Endothelial cell of umbilical vein (primary cell): ENCODE results near the gene FIS1. TPM values are rescaled to one million over a fixed set of nuclear protein-coding genes. Genes with fewer than 3 reads are reported as not detected.

Experiments used
- BruUV-seq: library from RNA; stranded (reverse); fragments of 400-500 nt; replicated peaks from 2 replicates; lab custom pipeline; 2021; lab: Mats Ljungman, UMichigan
- CTCF ChIA-PET: fragments of 300-600, 350-600 bp; sonication (Branson Sonifier 250); formaldehyde crosslinking; loops from one replicate; lab custom pipeline; 2021; ENCODE audit warnings: antibody characterized with exemption, inconsistent platforms; lab: Charles Lee
- POLR2A ChIA-PET: fragments of 300-600, 350-600 bp; sonication (Branson Sonifier 250); formaldehyde crosslinking; loops from one replicate; lab custom pipeline; 2021; ENCODE audit warnings: antibody characterized with exemption, inconsistent platforms; lab: Charles Lee
- DNase-seq: peaks from one replicate; pipeline ENCODE4 v3.0.0-alpha.2; 2011; ENCODE audit warnings: low read depth, low spot score
- FAIRE-seq: peaks from 2 replicates; lab custom pipeline; 2011; peaks lifted over from hg19 to GRCh38; lab: Jason Lieb, UNC
- H2AFZ ChIP-seq: 2 replicates; pipeline ENCODE4 v1.6.0; 2012; ENCODE audit warnings: low read depth, low read length, control low read depth, inconsistent platforms
- H3K27ac ChIP-seq: 2 replicates; pipeline ENCODE4 v1.5.1; 2011; ENCODE audit warnings: low read depth, mild to moderate bottlenecking, control low read depth, low read length, moderate library complexity; ENCODE audit not compliant: insufficient read depth
- H3K27me3 ChIP-seq, 2 experiments: 2 replicates each; pipeline versions ENCODE4 v1.6.0 to v1.6.1; 2011; ENCODE audit warnings: low read length in 2 of 2, mixed read lengths in 1 of 2; ENCODE audit not compliant: control insufficient read depth in 2 of 2, insufficient read depth in 2 of 2
- H3K36me3 ChIP-seq, 2 experiments: 2 replicates in 1 of 2; 3 replicates in 1 of 2; pipeline ENCODE4 v1.5.1; 2011; ENCODE audit warnings: low read length in 2 of 2, mild to moderate bottlenecking in 1 of 2, moderate library complexity in 1 of 2; ENCODE audit not compliant: control insufficient read depth in 2 of 2, insufficient read depth in 2 of 2; ENCODE audit errors: extremely low read depth in 1 of 2
- H3K4me1 ChIP-seq: 3 replicates; pipeline ENCODE4 v1.5.1; 2011; ENCODE audit warnings: mild to moderate bottlenecking, low read length; ENCODE audit not compliant: control insufficient read depth, insufficient read depth; ENCODE audit errors: extremely low read depth
- H3K4me2 ChIP-seq: 2 replicates; pipeline ENCODE4 v1.6.1; 2011; ENCODE audit warnings: low read length, control low read depth, mixed read lengths; ENCODE audit not compliant: insufficient read depth
- H3K4me3 ChIP-seq, 3 experiments: fragments of 200-600 bp in 1 of 3; sonication (generic), shearing (Covaris generic) in 1 of 3; replicated peaks in 1 of 3; 2 replicates each; pipeline ENCODE4 v1.5.1; 2011 to 2016; ENCODE audit warnings: control low read depth in 3 of 3, low read length in 3 of 3, mild to moderate bottlenecking in 2 of 3, inconsistent platforms in 1 of 3, low read depth in 1 of 3, moderate library complexity in 1 of 3; ENCODE audit not compliant: insufficient read depth in 1 of 3
- H3K79me2 ChIP-seq: 2 replicates; pipeline ENCODE4 v1.6.0; 2012; ENCODE audit warnings: low read length, inconsistent platforms; ENCODE audit not compliant: control insufficient read depth, insufficient read depth
- H3K9ac ChIP-seq: replicated peaks from 2 replicates; pipeline ENCODE3; 2011; ENCODE audit warnings: low read length, control low read depth; ENCODE audit not compliant: insufficient read depth; ENCODE audit errors: extremely low read depth
- H3K9me1 ChIP-seq: replicated peaks from 3 replicates; pipeline ENCODE4 v1.6.0; 2011; ENCODE audit warnings: mild to moderate bottlenecking, low read length; ENCODE audit not compliant: control insufficient read depth, insufficient read depth; ENCODE audit errors: extremely low read depth
- H3K9me3 ChIP-seq: replicated peaks from 2 replicates; pipeline ENCODE4 v1.5.1; 2012; ENCODE audit warnings: low read length, inconsistent platforms; ENCODE audit not compliant: control insufficient read depth, insufficient read depth
- H4K20me1 ChIP-seq: replicated peaks from 2 replicates; pipeline ENCODE3; 2011; ENCODE audit warnings: mild to moderate bottlenecking, low read length; ENCODE audit not compliant: control insufficient read depth, insufficient read depth; ENCODE audit errors: extremely low read depth
- POLR2A ChIP-seq: IDR thresholded peaks from 2 replicates; pipeline ENCODE4 v1.6.1; 2012; ENCODE audit warnings: low read depth, mild to moderate bottlenecking, control low read depth, low read length
- dilution Hi-C: fragments of 300-500 bp; cut with MboI; formaldehyde crosslinking; loops from one replicate; pipeline ENCODE4 v1.15.0; 2019; ENCODE audit warnings: low sequenced_read_pairs; ENCODE audit not compliant: extremely low pct_ligation_motif_present
- intact Hi-C: fragments of 100-400 bp; cut with micrococcal nuclease; formaldehyde crosslinking; loops from one replicate; pipeline ENCODE4 v1.10.0; 2022
- polyA plus RNA-seq, 4 experiments: library from polyadenylated mRNA; depleted of rRNA in 3 of 4; stranded (reverse) in 3 of 4; unstranded in 1 of 4; fragments of >200 nt; gene quantifications; 2 replicates each; pipeline versions ENCODE4 v1.2.1 to v1.2.3, GENCODE V29; 2011 to 2012; ENCODE audit warnings: missing spikeins in 1 of 4
- total RNA-seq: library from RNA; stranded (reverse); gene quantifications from 2 replicates; pipeline ENCODE4 v1.2.3, GENCODE V29; 2021
- TF ChIP-seq, protein P1 (sequence below), 2 donors: IDR thresholded peaks; 1 replicate in 1 of 2; 2 replicates in 1 of 2; pipeline ENCODE4 v1.5.1; 2011; ENCODE audit warnings: low read length in 2 of 2, mild to moderate bottlenecking in 2 of 2, moderate library complexity in 2 of 2, control low read depth in 1 of 2, inconsistent platforms in 1 of 2, low read depth in 1 of 2; ENCODE audit not compliant: insufficient read depth in 1 of 2; ENCODE audit errors: extremely low read depth in 1 of 2

Gene FIS1
- total and polyA plus RNA-seq, 2 donors (not counting 3 experiments of a cell fraction or from before 2014, with no cell fraction given), result 132 to 330 TPM

DNA sequence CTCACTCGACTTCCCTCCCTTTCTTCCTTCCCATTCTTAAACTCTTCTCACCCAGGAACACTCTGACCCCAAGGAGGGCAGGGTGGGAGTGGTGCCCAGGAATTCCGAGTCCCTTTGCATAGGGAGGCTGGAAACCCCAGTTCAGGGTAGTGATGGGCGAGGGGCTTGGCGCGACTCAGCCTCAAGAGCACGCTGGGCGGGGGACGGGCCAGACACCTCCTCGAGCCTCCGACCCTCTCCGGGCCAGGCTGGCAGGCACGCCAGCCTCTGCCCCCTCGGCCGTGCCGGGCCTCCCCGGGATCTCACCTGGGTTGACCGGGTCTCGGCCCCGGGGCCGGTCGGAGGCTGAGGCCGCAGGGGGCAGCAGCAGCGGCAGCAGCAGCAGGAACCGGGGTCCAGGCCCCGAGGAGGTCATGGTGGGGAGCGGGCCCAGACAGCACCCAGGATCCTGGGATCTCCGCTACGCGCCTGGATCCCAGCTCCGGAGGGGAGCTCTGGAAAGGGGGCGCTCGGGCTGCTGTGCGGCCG lies 28.0 kb downstream of the FIS1 start:
- dilution Hi-C loops (no loop called here), intact Hi-C loops (loop anchor here (1.0 kb wide), 2 partner anchors 28 to 35 kb away; partner anchors contain the start of gene FIS1)
- H3K27me3 ChIP-seq, result no peaks in the 10 kb centered on the region
- TSS peak; percentile 63 for BruUV-seq
- H2AFZ ChIP-seq, result peak overlapping the region; percentile 33
- H3K27ac ChIP-seq, result peak overlapping the region; percentile 29
- TF ChIP-seq, protein P1, sequence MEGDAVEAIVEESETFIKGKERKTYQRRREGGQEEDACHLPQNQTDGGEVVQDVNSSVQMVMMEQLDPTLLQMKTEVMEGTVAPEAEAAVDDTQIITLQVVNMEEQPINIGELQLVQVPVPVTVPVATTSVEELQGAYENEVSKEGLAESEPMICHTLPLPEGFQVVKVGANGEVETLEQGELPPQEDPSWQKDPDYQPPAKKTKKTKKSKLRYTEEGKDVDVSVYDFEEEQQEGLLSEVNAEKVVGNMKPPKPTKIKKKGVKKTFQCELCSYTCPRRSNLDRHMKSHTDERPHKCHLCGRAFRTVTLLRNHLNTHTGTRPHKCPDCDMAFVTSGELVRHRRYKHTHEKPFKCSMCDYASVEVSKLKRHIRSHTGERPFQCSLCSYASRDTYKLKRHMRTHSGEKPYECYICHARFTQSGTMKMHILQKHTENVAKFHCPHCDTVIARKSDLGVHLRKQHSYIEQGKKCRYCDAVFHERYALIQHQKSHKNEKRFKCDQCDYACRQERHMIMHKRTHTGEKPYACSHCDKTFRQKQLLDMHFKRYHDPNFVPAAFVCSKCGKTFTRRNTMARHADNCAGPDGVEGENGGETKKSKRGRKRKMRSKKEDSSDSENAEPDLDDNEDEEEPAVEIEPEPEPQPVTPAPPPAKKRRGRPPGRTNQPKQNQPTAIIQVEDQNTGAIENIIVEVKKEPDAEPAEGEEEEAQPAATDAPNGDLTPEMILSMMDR (IDR thresholded peaks at IDR 0.05; ENCODE audit: extremely low read depth in 1 of 2, insufficient read depth in 1 of 2, low read depth in 1 of 2, low read length in 2 of 2), result no peak
- TF ChIP-seq POLR2A, result no peak
- H3K36me3 ChIP-seq, result peaks cover 3 to 17% of the 10 kb centered on the region in 2 experiments
- peaks cover 52% of the 10 kb centered on the region for H3K79me2 ChIP-seq
- ChIA-PET POLR2A (interaction anchor here (0.6 to 2.1 kb wide), 3 partner anchors 9 to 27 kb away, joined by 3 to 12 read pairs (median 4); partner anchors contain the start of gene FIS1), CTCF (interaction anchor here (0.7 to 4.5 kb wide), 14 partner anchors 8 to 105 kb away, joined by 3 to 112 read pairs (median 8); partner anchors contain the start of genes CLDN15, FIS1 and IFT22)
- H3K4me3 ChIP-seq, result peak overlapping the region; percentile 75 to 84 (median 78)
- H3K4me1 ChIP-seq, result peaks cover 13% of the 10 kb centered on the region
- FAIRE-seq, result no peak
- H3K4me2 ChIP-seq, result peak overlapping the region; percentile 93
- H3K9me1 ChIP-seq, result no peaks in the 10 kb centered on the region
- H3K9me3 ChIP-seq, result no peaks in the 10 kb centered on the region
- H3K9ac ChIP-seq, result peak overlapping the region; percentile 43
- peak; percentile 21 for DNase-seq
- H4K20me1 ChIP-seq, result no peaks in the 10 kb centered on the region
